ENCODE results near the gene TEAD2. TPM values are rescaled to one million over a fixed set of nuclear protein-coding genes. Genes with fewer than 3 reads are reported as not detected.
"Not testable (repeated sequence)": the region's sequence is repeated elsewhere in the genome, so short reads cannot be mapped to it uniquely, and the experiment has no call there.

TEAD2 gene
- total RNA-seq, 1 experiment from 2014 or later, result 29.0 TPM

DNA sequence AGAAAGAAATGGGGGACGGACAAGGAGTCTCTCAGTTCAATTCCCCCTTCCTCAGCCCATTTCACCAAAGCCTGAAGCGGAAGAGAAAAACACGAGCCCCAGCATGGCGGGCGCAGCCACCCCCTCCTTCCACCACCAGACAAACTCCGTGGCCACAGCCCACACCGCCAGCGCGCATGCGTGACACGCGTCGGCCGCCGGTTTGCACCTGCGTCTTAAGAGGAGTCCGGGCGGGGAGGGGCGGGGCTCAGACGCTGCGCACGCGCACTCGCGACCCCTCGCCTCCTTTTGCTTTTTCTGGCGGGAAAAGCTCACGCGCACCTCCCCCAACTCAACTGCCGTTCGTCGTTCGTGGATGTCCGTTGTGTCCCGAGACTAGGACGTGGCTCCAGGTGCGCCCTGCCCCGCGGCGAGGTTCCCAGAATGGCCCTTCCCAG, 25.7 kb upstream of the TEAD2 start, which contains the start of gene KASH5:
Gene KASH5 (plus strand): TSS at position 314 of the 437 bp plus-strand sequence. CDS start 2,635 bp downstream, outside the sequence.
- DNase-seq (ENCODE audit: low read depth), result no peak

DNA sequence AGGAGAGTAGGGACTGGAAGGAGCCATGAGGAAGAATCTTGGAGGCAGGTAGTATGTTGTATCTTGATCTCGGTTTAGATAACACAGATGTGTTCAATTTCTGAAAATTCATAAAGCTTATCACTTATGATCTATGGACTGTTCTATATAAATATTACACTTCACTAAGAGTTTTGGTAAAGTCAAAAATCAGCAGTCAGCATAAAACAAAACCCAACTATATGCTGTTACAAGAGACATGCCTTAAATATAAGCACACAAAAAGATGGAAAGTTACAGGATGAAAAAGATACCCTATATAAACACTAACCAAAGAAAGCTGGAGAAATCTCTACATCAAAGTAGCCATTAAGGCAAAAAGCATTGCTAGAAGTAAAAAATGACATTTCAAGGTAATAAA, 21.4 kb upstream of the TEAD2 start:
- no peak for DNase-seq (ENCODE audit: low read depth)

DNA sequence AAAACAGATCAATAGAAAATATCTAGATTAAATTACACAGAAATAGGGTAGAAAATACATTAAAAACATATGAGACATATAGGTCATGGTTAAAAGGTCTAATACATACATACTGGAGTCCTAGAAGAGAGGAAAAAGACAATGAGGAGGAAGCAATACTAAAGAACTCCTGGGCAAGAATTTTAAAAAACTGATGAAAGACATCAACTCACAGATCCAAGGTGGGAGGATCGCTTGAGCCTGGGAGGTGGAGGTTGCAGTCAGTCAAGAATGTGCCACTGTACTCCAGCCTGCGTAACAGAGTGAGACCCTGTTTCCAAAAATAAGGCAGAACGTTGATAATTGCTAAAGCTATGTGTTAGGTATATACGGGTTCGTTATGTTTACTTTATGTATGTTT, 20.4 kb upstream of the TEAD2 start:
- DNase-seq (ENCODE audit: low read depth), result no peak

DNA sequence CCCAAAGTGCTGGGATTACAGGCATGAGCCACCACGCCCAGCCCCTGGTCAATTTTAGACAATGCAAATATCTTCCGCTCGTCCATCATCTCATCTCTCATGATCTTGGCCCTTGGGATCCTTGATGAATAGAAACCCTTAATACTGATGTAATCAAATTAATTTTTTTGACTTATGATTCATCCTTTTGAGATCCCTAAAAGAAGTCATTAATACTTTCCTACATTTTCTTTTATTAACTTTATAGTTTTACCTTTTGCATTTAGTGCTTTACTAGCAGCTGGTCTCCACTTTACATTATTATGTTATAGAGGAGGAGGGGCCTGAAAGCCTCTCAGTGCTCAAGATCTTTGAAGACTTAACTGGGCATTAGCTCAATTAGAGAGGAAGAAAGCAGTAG, 18.2 kb upstream of the TEAD2 start:
- no peak for DNase-seq (ENCODE audit: low read depth)

DNA sequence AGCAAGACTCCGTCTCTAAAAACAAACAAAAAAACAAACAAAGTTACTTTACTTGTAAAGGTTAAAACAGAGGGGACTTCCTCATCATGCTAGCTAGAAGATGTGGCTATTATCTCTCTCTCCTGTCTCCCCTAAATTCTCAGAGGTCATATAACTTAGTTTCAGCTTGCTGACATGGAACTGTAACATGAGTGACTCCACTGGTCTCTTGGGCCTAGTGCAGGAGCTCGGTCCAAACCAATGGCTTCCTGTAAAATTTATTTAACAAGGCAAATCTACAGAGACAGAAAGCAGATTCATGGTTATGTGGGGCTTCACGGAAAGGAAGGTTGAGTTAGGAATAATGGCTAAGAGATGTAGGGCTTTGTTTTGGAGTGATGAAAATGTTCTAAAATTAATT, 16.3 kb upstream of the TEAD2 start:
- no peak for DNase-seq (ENCODE audit: low read depth)

DNA sequence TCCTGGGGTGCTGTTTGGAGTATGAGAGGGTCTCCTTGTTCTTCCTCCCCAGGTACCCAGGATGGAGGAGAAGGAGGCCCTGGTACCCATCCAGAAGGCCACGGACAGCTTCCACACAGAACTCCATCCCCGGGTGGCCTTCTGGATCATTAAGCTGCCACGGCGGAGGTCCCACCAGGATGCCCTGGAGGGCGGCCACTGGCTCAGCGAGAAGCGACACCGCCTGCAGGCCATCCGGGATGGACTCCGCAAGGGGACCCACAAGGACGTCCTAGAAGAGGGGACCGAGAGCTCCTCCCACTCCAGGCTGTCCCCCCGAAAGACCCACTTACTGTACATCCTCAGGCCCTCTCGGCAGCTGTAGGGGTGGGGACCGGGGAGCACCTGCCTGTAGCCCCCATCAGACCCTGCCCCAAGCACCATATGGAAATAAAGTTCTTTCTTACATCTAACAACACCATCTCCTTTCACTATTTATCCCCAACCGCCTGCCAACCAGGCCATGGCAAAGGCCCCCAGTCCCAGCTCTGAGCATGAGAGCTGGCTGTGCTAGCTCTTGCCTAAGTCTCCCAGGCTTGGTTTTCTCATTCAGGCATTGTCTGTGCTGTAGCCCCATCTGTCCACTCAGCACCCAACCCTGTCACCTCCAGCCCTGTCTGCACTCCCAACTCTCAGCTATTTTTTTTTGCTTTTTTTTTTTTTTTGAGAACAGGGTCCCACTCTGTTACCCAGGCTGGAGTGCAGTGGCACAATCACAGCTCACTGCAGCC, 12.6 kb upstream of the TEAD2 start:
- no peak for DNase-seq (ENCODE audit: low read depth)

DNA sequence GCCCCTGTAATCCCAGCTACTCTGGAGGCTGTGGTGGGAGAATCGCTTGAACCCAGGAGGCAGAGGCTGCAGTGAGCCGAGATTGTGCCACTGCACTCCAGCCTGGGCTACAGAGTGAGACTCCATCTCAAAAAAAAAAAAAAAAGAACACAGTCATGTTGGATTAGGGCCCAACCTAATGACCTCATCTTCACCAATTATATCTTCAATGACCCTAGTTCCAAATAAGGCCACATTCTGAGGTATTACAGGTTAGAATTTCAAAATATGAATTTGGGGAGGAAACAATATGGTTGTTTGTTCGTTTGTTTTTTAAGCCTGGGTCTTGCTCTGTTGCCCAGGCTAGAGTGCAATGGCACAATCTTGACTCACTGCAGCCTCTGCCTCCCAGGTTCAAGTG, 11.0 kb upstream of the TEAD2 start:
- not testable (repeated sequence) for DNase-seq (ENCODE audit: low read depth)

DNA sequence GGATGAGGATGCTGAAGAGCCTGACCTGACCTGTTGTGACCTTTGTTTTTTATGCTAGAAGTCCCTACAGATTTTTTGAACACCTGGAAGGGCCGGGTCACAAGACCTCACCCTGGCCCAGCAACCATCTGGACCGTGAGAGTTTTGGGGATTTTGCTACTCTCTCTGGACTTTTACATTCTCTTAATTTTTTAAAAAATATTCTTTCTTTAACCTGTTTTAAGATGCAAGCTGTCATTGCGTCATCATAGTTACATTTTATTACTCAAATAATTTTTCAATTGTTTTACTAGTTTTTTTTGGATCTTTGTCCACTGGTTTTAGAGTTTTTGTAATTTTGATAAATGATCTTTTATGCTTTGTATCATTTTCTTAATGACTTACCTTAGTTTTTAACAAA, 9.0 kb upstream of the TEAD2 start:
- DNase-seq (ENCODE audit: low read depth), result no peak

DNA sequence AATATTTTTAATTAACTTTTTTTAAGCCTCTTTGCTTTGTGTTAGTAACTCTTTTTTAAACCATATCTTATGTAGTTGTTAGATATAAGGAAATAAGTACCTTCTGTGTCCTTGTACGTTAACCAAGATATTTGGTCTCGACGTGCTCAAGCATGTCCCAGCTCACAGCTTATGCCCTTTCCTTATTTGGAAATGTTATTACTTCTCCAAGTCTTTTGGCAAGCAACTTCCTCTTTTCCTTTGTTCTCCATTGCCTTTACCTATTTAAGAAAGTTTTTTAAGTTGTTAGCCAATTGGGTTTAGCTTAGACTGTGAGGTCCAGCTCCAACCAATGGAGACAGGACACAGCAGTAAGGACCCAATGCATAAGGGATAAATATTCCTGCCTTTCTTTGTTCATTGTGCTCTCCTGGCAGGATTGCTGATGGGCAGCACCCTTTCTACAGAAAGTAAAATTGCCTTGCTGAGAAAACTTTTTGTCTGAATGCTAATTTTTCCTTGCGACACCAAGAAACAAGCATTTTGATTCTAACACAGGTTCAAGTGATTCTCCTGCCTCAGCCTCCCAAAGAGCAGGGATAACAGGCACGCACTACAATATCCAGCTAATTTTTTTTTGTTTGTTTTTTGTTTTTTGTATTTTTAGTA, 6.6 kb upstream of the TEAD2 start:
- no peak for DNase-seq (ENCODE audit: low read depth)

DNA sequence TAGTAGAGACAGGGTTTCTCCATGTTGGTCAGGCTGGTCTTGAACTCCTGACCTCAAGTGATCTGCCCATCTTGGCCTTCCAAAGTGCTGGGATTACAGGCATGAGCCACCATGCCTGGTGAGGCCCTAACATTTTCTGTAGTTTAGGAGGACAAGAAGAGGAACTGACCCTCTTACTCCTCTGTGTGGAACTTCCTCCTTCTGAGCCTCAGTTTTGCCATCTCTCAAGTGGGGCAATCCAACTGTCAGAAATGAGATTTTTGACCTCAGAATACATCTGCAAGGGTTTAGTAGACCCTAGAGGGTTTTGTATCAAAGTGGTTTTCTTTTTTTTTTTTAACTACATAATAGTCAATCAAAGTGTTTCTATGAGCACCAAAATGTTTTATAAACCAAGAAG, 3.9 kb upstream of the TEAD2 start:
- DNase-seq (ENCODE audit: low read depth), result no peak

DNA sequence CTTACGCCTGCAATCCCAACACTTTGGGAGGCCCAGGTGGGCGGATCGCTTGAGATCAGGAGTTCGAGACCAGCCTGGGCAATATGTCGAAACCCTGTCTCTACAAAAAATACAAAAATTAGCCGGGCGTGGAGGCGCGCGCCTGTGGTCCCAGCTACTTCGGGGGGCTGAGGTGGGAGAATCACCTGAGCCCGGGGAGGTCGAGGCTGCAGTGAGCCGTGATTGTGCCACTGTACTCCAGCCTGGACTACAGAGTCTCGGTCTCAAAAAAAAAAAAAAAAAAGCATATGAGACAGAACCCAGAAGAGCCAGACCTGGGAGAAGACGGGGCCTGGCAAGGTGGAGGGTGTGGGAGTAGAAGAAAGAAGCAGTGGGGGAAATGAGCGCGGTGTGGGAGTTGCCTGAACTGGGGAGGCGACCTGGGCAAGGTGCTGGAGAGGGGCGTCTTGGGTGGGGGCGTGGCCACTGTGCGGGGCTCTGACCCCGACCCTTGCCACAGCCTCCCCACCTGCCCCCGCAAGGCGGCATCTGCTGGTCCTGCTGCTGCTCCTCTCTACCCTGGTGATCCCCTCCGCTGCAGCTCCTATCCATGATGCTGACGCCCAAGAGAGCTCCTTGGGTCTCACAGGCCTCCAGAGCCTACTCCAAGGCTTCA, 2.0 kb upstream of the TEAD2 start:
- no peak for DNase-seq (ENCODE audit: low read depth)

DNA sequence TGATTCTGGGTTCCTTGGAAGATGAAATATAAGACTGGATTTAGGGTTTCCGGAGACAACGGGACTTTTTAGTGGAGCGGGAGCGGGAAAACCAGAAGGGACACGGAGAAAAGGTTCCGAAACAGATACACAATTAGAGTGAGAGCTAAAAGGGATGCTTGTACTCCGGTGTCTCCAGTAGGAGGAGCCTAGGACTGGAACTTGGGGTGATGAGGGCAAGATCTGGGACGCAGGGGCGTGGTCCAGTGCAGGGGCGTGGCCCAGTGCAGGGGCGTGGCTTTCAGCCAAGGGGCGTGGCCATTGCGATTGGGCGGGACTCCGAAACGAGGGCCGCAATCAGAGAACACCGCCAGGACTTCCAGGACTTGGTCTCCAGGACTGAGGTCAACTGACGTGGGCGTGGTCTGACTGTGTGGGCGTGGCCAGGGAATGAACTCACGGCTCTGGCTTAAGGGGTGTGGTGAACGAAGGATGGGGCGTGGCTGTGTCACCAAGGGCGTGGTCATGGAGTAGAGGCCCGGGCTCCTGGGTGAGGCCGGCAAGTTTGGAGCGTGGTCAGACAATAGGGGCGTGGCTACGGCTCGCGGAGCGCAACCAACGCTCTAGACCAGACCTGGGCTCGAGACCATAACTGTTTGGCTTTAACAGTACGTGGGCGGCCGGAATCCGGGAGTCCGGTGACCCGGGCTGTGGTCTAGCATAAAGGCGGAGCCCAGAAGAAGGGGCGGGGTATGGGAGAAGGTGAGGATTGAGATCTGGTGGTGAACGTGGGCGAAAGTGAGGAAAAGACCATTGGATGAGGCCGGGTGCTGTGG, 1.3 kb upstream of the TEAD2 start, which contains the start of gene DKKL1:
Gene DKKL1 (plus strand): TSS at position 610 of the 815 bp plus-strand sequence. CDS start 122 bp downstream, at position 732.
- DNase-seq (ENCODE audit: low read depth), result peak; percentile 100

DNA sequence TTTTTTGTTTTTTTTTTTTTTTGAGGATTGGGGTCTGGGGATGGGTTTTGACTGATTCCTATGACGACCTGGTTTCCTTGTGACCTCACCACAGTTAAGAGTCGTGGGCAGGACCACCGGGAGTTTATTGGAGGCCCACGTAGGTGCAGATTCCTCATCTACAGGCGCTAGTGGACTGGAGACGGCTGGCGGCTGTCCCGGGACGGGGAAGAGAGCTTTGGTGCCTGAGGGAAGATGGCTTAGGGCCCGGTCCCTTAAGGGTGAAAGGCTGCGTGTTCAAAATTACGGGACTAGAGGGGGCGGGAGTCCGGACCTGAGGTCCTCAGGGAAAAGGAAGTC, 682 bp upstream of the TEAD2 start:
- DNase-seq (ENCODE audit: low read depth), result peak; percentile 57

DNA sequence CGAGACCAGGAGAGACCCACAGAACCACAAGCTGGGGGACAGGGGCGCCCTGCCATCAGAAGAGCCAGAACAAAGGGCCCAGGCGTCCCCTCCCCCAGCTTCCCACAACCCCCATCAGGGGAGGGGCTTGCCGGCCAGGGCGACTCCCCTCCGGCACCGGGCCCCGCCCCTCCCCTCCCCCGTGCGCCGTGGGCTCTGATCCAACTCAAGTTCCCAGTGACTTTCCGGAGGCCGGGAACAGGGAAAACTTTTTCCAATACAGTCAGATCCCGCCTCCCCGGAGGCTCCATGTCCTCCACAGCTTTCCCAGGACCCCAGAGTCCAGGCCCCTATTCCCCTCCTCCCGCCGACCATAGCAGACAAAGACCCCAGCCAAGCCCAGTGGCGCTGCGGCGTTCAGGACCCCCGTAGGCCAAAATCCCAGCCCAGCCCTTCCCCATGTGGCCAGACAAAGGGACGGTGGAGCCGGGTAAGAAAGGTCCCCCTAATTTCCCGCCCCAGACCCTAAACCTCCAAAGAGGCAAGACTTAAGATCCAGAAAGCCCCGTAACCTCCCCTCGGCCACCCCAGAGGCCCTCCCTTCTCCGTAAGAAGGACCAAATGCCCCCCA, 673 bp downstream of the TEAD2 start:
- peak; percentile 83 for DNase-seq (ENCODE audit: low read depth)

DNA sequence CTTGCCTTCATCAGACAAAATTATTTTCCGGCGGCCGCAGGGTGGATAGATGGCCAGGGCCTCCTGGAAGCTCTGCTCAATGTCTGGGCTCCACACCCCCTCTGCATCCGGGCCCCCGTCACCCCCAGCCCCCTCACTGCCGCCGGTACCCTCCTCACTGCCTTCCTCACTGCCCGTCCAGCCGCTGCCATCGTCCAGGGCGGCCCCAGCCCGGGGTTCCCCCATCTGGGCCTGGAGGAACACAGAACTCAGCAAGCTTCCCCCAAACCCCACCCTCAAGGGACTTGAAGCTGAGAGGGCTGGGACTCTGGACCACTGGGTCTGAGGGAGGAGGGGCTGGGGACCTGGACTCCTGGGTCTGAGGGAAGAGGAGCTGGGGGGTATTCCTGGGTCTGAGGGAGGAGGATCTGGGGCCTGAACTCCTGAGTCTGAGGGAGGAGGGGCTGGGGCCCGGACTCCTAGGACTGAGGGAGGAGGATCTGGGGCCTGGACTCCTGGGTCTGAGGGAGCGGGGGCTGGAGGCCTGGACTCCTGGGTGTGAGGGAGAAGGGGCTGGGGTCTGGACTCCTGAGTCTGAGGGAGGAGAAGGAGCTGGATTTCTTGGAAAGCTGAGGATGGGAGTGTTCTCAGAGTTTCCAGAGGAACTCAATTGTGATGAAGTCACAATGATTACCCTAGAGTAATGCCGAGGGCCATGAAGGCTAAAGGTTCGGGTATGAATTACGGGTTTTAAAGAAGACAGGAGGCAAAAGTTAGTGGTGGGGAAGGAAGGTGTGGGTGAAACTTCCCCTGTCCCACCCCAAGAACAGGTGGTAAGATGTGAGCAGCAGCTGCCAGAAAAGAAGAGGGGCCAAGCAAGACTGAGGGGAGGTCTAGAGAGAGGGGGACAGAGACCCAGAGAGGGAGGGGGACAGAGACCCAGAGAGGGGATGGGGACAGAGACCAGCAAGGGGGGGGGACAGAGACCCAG, 2.1 kb downstream of the TEAD2 start:
- no peak for DNase-seq (ENCODE audit: low read depth)

DNA sequence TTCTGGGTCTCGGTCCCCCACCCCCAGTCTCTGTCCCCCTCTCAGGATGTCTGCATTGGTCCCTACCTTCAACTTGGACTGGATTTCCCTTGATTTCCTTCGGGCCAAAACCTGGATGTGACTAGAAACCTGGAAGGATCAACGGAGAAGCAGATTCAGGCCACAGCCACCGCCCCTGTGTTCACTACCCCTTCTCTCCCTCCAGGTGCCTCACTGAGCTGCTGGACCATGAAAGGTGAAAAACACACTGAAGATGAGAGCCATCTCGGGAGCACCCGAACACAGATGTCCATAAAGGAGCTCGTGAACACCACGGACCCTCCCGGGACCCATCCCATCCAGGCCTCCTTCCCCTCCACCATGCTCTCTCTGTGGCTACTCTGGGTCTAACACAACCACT, 5.0 kb downstream of the TEAD2 start:
- DNase-seq (ENCODE audit: low read depth), result no peak

DNA sequence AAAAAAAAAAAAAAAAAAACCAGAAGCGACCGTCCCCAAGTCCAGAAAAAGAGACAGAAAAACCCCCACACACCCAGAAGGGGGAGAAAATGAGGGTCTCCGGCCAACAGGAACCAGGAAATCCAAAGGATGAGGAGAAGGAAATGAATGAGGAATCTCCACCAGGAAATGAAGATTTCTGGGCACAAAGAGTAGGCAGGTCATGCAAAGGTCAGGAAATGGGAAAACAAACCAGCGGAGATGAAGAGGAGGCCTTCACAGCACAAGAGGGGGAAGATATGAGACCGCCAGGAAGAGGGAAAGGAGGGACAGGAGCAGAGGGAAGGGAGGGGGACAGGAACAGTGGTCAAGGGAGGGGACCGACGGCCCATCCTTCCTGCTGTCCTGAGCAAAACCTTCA, 5.8 kb downstream of the TEAD2 start:
- DNase-seq (ENCODE audit: low read depth), result no peak

DNA sequence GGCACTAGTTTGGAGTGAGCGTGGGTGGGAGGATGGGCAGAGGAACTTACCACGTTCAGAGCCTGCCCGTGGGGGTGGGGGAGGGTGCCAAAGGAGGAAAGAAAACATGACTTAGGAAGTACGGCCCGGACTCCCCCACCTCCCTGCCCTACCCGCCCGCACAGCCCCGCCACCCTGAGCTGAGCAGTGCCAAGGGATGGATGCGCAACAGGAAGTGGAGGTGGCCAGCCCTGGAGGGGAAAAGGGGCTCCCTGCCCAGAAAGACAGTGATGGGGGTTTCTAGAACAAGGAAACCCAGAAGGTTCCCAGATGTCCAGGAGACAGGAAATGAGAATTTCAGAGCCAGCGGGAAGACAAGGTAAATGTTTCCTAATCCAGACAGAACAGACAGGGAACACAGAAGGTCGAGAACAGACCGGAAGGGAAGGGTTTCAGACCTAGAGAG, 6.3 kb downstream of the TEAD2 start:
- no peak for DNase-seq (ENCODE audit: low read depth)

DNA sequence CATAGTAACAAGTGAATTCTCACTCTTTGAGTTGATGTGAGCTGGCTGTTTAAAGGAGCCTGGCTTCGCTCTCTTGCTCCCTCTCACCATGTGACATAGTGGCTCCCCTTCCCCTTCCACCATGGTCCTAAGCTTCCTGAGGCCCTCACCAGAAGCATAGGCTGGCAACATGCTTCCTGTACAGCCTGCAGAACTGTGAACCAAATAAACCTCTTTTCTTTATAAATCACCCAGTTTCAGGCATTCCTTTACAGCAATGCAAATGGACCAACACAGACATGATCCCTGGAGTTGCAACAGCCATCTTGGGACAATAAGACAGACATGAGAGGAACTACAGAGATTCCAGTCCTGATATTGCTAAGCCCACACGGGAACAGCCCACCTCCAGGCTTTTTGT, 12.6 kb downstream of the TEAD2 start:
- DNase-seq (ENCODE audit: low read depth), result no peak

Measured in Daoy (cell line).